Astrocyte (in vitro differentiated cells and primary cell): ENCODE measurements around the gene PRF1. TPM values are rescaled to one million over a fixed set of nuclear protein-coding genes. Genes with fewer than 3 reads are reported as not detected.
"Not testable (repeated sequence)": the region's sequence is repeated elsewhere in the genome, so short reads cannot be mapped to it uniquely, and the experiment has no call there.

Experiments
- DNase-seq: peaks from one replicate; pipeline ENCODE4 v3.0.0-alpha.2; 2010; ENCODE audit warnings: low read depth
- FAIRE-seq: peaks from 2 replicates; lab custom pipeline; 2011; peaks lifted over from hg19 to GRCh38; lab: Jason Lieb, UNC
- H2AFZ ChIP-seq: 2 replicates; pipeline ENCODE4 v1.6.0; 2012; ENCODE audit warnings: low read depth, low read length, inconsistent platforms
- H3K27ac ChIP-seq: 2 replicates; pipeline ENCODE4 v1.5.1; 2011; ENCODE audit warnings: low read depth, low read length, inconsistent platforms
- H3K27me3 ChIP-seq: 2 replicates; pipeline ENCODE4 v1.6.0; 2011; ENCODE audit warnings: low read length, inconsistent platforms; ENCODE audit not compliant: insufficient read depth
- H3K36me3 ChIP-seq: 2 replicates; pipeline ENCODE4 v1.5.1; 2011; ENCODE audit warnings: low read length, inconsistent platforms; ENCODE audit not compliant: insufficient read depth
- H3K4me1 ChIP-seq: 2 replicates; pipeline ENCODE4 v1.5.1; 2011; ENCODE audit warnings: low read length, inconsistent platforms; ENCODE audit not compliant: insufficient read depth
- H3K4me2 ChIP-seq: 2 replicates; pipeline ENCODE4 v1.6.0; 2012; ENCODE audit warnings: low read length, inconsistent platforms
- H3K4me3 ChIP-seq: 2 replicates; pipeline ENCODE4 v1.5.1; 2011; ENCODE audit warnings: low read depth, mild to moderate bottlenecking, low read length, inconsistent platforms; ENCODE audit not compliant: insufficient read depth
- H3K79me2 ChIP-seq: 2 replicates; pipeline ENCODE4 v1.6.0; 2012; ENCODE audit warnings: mild to moderate bottlenecking, low read length, inconsistent platforms; ENCODE audit not compliant: insufficient read depth
- H3K9ac ChIP-seq: 2 replicates; pipeline ENCODE4 v1.6.0; 2012; ENCODE audit warnings: mild to moderate bottlenecking, low read length, inconsistent platforms
- H3K9me3 ChIP-seq: 2 replicates; pipeline ENCODE4 v1.5.1; 2012; ENCODE audit warnings: low read depth, mild to moderate bottlenecking, low read length, inconsistent platforms; ENCODE audit not compliant: insufficient read depth
- H4K20me1 ChIP-seq: 2 replicates; pipeline ENCODE4 v1.6.0; 2012; ENCODE audit warnings: low read length, inconsistent platforms; ENCODE audit not compliant: insufficient read depth
- H3K27ac Mint-ChIP-seq: one replicate; pipeline ENCODE4 v1.8.0; 2021; ENCODE audit warnings: mild to moderate bottlenecking, mixed read lengths; ENCODE audit not compliant: unreplicated experiment
- H3K27me3 Mint-ChIP-seq: one replicate; pipeline ENCODE4 v1.8.0; 2021; ENCODE audit warnings: low read depth, mixed read lengths; ENCODE audit not compliant: unreplicated experiment
- H3K36me3 Mint-ChIP-seq: one replicate; pipeline ENCODE4 v1.8.0; 2021; ENCODE audit warnings: low read depth, mixed read lengths; ENCODE audit not compliant: unreplicated experiment
- H3K4me1 Mint-ChIP-seq: one replicate; pipeline ENCODE4 v1.8.0; 2021; ENCODE audit warnings: low read depth, mixed read lengths; ENCODE audit not compliant: unreplicated experiment
- H3K4me3 Mint-ChIP-seq: one replicate; pipeline ENCODE4 v1.8.0; 2021; ENCODE audit warnings: mild to moderate bottlenecking, moderate library complexity, mixed read lengths; ENCODE audit not compliant: unreplicated experiment
- H3K9me3 Mint-ChIP-seq: one replicate; pipeline ENCODE4 v1.8.0; 2021; ENCODE audit warnings: mild to moderate bottlenecking, mixed read lengths; ENCODE audit not compliant: unreplicated experiment
- EZH2 ChIP-seq: IDR thresholded peaks from 2 replicates; pipeline ENCODE4 v1.6.1; 2012; ENCODE audit warnings: mild to moderate bottlenecking, low read length, inconsistent platforms; ENCODE audit not compliant: insufficient read depth
- total RNA-seq: library from RNA; stranded (reverse); gene quantifications from 2 replicates; pipeline ENCODE4 v1.2.1, GENCODE V29; 2021
- TF ChIP-seq, protein P1 (sequence below): IDR thresholded peaks from 2 replicates; pipeline ENCODE4 v1.5.1; 2011; ENCODE audit warnings: low read depth, mild to moderate bottlenecking, inconsistent platforms, low read length, moderate library complexity; ENCODE audit not compliant: insufficient read depth

The PRF1 gene
- total RNA-seq, 1 donor from 2014 or later, result 0.16 TPM

DNA sequence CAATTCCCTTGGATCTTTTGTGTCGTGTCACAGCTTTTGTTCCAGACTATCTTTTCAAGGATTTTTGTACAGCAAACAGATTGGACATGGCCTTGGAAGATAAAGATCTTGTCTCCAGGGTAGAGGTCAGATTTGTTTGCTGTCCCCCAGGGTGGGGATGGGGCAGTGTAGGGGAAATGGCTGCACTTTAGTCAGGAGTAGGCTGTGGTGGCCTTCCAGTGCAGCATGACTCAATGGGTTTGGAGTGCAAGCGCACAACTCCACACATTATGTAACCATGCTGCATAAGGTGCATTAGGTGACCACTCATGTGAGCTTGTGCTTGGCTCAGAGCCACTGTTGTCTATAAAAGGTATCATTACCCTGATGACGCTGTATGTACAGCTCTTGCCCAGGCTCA is 45.9 kb upstream of the PRF1 start:
- TF ChIP-seq, protein P1, sequence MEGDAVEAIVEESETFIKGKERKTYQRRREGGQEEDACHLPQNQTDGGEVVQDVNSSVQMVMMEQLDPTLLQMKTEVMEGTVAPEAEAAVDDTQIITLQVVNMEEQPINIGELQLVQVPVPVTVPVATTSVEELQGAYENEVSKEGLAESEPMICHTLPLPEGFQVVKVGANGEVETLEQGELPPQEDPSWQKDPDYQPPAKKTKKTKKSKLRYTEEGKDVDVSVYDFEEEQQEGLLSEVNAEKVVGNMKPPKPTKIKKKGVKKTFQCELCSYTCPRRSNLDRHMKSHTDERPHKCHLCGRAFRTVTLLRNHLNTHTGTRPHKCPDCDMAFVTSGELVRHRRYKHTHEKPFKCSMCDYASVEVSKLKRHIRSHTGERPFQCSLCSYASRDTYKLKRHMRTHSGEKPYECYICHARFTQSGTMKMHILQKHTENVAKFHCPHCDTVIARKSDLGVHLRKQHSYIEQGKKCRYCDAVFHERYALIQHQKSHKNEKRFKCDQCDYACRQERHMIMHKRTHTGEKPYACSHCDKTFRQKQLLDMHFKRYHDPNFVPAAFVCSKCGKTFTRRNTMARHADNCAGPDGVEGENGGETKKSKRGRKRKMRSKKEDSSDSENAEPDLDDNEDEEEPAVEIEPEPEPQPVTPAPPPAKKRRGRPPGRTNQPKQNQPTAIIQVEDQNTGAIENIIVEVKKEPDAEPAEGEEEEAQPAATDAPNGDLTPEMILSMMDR, result no peak
- no peak for TF ChIP-seq EZH2
- peaks cover 28% of the 10 kb centered on the region for H3K9me3 Mint-ChIP-seq
- Histone ChIP-seq H3K36me3 (no peaks in the 10 kb centered on the region), H3K4me3 (no peak overlapping the region), H3K79me2 (no peaks in the 10 kb centered on the region), H3K9ac (no peak overlapping the region), H4K20me1 (no peaks in the 10 kb centered on the region), H3K4me1 (peaks cover 16% of the 10 kb centered on the region), H2AFZ (no peak overlapping the region), H3K27ac (no peak overlapping the region), H3K9me3 (peaks cover 12% of the 10 kb centered on the region), H3K4me2 (no peak overlapping the region), H3K27me3 (no peaks in the 10 kb centered on the region)
- no peaks in the 10 kb centered on the region for H3K27me3 Mint-ChIP-seq
- H3K27ac Mint-ChIP-seq, result no peak overlapping the region
- peak; percentile 27 for DNase-seq
- FAIRE-seq, result no peak
- peaks cover 4% of the 10 kb centered on the region for H3K36me3 Mint-ChIP-seq
- peaks cover 14% of the 10 kb centered on the region for H3K4me1 Mint-ChIP-seq
- H3K4me3 Mint-ChIP-seq, result no peak overlapping the region

- Mint-ChIP-seq H3K36me3 (peaks cover 6% of the 10 kb centered on the region), H3K9me3 (peaks cover 30% of the 10 kb centered on the region), H3K4me1 (peaks cover 4% of the 10 kb centered on the region), H3K4me3 (no peak overlapping the region), H3K27ac (no peak overlapping the region), H3K27me3 (peaks cover 5% of the 10 kb centered on the region)
- Histone ChIP-seq H3K27ac (no peak overlapping the region), H3K4me3 (no peak overlapping the region), H3K36me3 (no peaks in the 10 kb centered on the region), H3K4me2 (no peak overlapping the region), H3K79me2 (no peaks in the 10 kb centered on the region), H3K27me3 (no peaks in the 10 kb centered on the region), H2AFZ (no peak overlapping the region), H3K4me1 (peaks cover 7% of the 10 kb centered on the region), H4K20me1 (no peaks in the 10 kb centered on the region), H3K9me3 (peaks cover 12% of the 10 kb centered on the region), H3K9ac (no peak overlapping the region)
- TF ChIP-seq EZH2, result no peak
- TF ChIP-seq, protein P1, result no peak
- FAIRE-seq (no peak), DNase-seq (no peak)
These were observed 44.5 kb upstream of the PRF1 start for GRCh38 chr10:70647086-70647485.

DNA sequence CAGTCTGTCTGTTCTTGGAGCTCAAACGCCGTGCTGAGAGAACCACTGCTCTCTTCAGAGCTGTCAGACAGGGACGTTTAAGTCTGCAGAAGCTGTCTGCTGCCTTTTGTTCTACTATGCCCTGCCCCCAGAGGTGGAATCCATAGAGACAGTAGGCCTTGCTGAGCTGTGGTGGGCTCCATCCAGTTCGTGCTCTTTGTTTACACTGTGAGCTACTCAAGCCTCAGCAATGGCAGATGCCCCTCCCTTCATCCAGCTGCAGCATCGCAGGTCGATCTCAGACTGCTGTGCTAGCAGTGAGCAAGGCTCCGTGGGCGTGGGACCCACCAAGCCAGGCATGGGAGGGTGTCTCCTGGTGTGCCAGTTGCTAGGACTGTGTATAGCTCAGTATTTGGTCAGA is 42.4 kb upstream of the PRF1 start:
- H3K9me3 Mint-ChIP-seq, result peaks cover 29% of the 10 kb centered on the region
- H3K27me3 Mint-ChIP-seq, H3K4me3 Mint-ChIP-seq, H3K4me1 ChIP-seq, H3K36me3 ChIP-seq, H3K4me3 ChIP-seq, H3K27ac ChIP-seq, H4K20me1 ChIP-seq, H3K4me1 Mint-ChIP-seq, H3K27ac Mint-ChIP-seq, H3K4me2 ChIP-seq, H3K36me3 Mint-ChIP-seq, FAIRE-seq, DNase-seq, H2AFZ ChIP-seq, H3K9ac ChIP-seq, H3K79me2 ChIP-seq, H3K27me3 ChIP-seq: not testable (repeated sequence)
- H3K9me3 ChIP-seq, result peaks cover 12% of the 10 kb centered on the region

- FAIRE-seq, H3K4me1 ChIP-seq, H3K9me3 ChIP-seq, H3K27ac Mint-ChIP-seq, DNase-seq, H3K4me3 ChIP-seq, H3K36me3 ChIP-seq, H3K27ac ChIP-seq, H3K79me2 ChIP-seq, H4K20me1 ChIP-seq, H3K4me1 Mint-ChIP-seq, H3K27me3 ChIP-seq, H3K36me3 Mint-ChIP-seq, H3K9ac ChIP-seq, H3K4me3 Mint-ChIP-seq, H3K4me2 ChIP-seq, H3K27me3 Mint-ChIP-seq, H2AFZ ChIP-seq: not testable (repeated sequence)
- H3K9me3 Mint-ChIP-seq, result peaks cover 23% of the 10 kb centered on the region
These were observed 40.7 kb upstream of the PRF1 start for GRCh38 chr10:70643272-70643671.
